GM23248 (cell line): ENCODE measurements around the gene ATP6V0E2.

Experiments used
- EZH2 ChIP-seq: fragments of 200-600 bp; sonication (generic); IDR thresholded peaks from 2 replicates; pipeline ENCODE4 v1.6.1; 2018; ENCODE audit warnings: antibody characterized with exemption, mild to moderate bottlenecking; ENCODE audit not compliant: insufficient read depth, poor library complexity, severe bottlenecking
- EZH2phosphoT487 ChIP-seq: fragments of 200-600 bp; sonication (generic); IDR thresholded peaks from 2 replicates; pipeline ENCODE4 v1.6.1; 2018; ENCODE audit warnings: antibody characterized with exemption, moderate library complexity, mild to moderate bottlenecking, low read depth; ENCODE audit not compliant: insufficient read depth

- TF ChIP-seq EZH2 (no peak), EZH2phosphoT487 (no peak)
Measured at GRCh38 chr7:149838224-149838991, 35.4 kb upstream of the ATP6V0E2 start, which contains the start of gene ZNF862.
